OCI-LY3 (cell line): ENCODE measurements around the gene ZNF57.

Source experiments
- H2AFZ ChIP-seq: fragments of 200-600, 300-600 bp; shearing (Covaris generic); 2 replicates; pipeline ENCODE4 v1.6.0; 2014; ENCODE audit warnings: antibody characterized with exemption, low read depth, low read length
- H3K27ac ChIP-seq: fragments of 200-600, 300-600 bp; sonication (generic); 2 replicates; pipeline ENCODE4 v1.5.1; 2014; ENCODE audit warnings: mild to moderate bottlenecking, low read length, moderate library complexity, mixed read lengths
- H3K27me3 ChIP-seq: fragments of 200-600, 300-600 bp; sonication (generic); 2 replicates; pipeline ENCODE4 v1.6.1; 2014; ENCODE audit warnings: low read depth, low read length, mixed read lengths
- H3K36me3 ChIP-seq: fragments of 200-600, 300-600 bp; sonication (generic); replicated peaks from 2 replicates; pipeline ENCODE3; 2014; ENCODE audit warnings: low read depth, low read length, mixed read lengths
- H3K4me1 ChIP-seq: fragments of 300-600, 200-600 bp; sonication (generic); 2 replicates; pipeline ENCODE4 v1.6.1; 2014; ENCODE audit warnings: low read length, mixed read lengths
- H3K4me2 ChIP-seq: fragments of 200-600, 300-600 bp; sonication (generic); 2 replicates; pipeline ENCODE4 v1.6.1; 2014; ENCODE audit warnings: low read length, mixed read lengths
- H3K4me3 ChIP-seq: fragments of 300-600, 200-600 bp; sonication (generic); 2 replicates; pipeline ENCODE4 v1.5.1; 2014; ENCODE audit warnings: antibody characterized with exemption, mild to moderate bottlenecking, low read length, moderate library complexity
- H3K79me2 ChIP-seq: fragments of 300-600, 200-600 bp; shearing (Covaris generic); 2 replicates; pipeline ENCODE4 v1.6.1; 2014; ENCODE audit warnings: mild to moderate bottlenecking, low read length, mixed read lengths
- H3K9ac ChIP-seq: fragments of 300-600, 200-600 bp; shearing (Covaris generic); 2 replicates; pipeline ENCODE4 v1.6.0; 2014; ENCODE audit warnings: mild to moderate bottlenecking, low read length, moderate library complexity
- H3K9me3 ChIP-seq: fragments of 200-600, 300-600 bp; shearing (Covaris generic); 2 replicates; pipeline ENCODE4 v1.6.1; 2014; ENCODE audit warnings: low read length, mixed read lengths; ENCODE audit not compliant: insufficient read depth
- H4K20me1 ChIP-seq: fragments of 200-600, 300-600 bp; sonication (generic); 2 replicates; pipeline ENCODE4 v1.6.1; 2016; ENCODE audit warnings: low read length, mixed read lengths; ENCODE audit not compliant: insufficient read depth
- CTCF ChIP-seq: fragments of 200-600, 300-600 bp; sonication (generic); IDR thresholded peaks from 2 replicates; pipeline ENCODE4 v1.5.1; 2014; ENCODE audit warnings: antibody characterized with exemption, low read length, low read depth
- EZH2phosphoT487 ChIP-seq: fragments of 200-600 bp; shearing (Covaris generic); IDR thresholded peaks from 2 replicates; pipeline ENCODE4 v1.6.1; 2018; ENCODE audit warnings: antibody characterized with exemption, mixed run types, low read depth

ZNF57 gene

GRCh38 chr19:2905918-2906519 is 5.3 kb downstream of the ZNF57 start:
- no peak overlapping the region for H2AFZ ChIP-seq
- peaks cover 66% of the 10 kb centered on the region for H3K79me2 ChIP-seq
- no peak overlapping the region for H3K27ac ChIP-seq
- TF ChIP-seq CTCF (no peak), EZH2phosphoT487 (no peak)
- H3K4me1 ChIP-seq = peaks cover 6% of the 10 kb centered on the region
- no peak overlapping the region for H3K4me3 ChIP-seq
- H3K4me2 ChIP-seq = no peak overlapping the region
- no peaks in the 10 kb centered on the region for H3K27me3 ChIP-seq
- H3K9ac ChIP-seq = no peak overlapping the region
- 0 out of 2 replicates have a peak, but pooled peaks cover 4% of the 10 kb centered on the region for H4K20me1 ChIP-seq
- H3K9me3 ChIP-seq = no peaks in the 10 kb centered on the region
- no peaks in the 10 kb centered on the region for H3K36me3 ChIP-seq

GRCh38 chr19:2906631-2907195 is 6.0 kb downstream of the ZNF57 start:
- Histone ChIP-seq H3K27me3 (no peaks in the 10 kb centered on the region), H4K20me1 (0 out of 2 replicates have a peak, but pooled peaks cover 4% of the 10 kb centered on the region), H3K4me1 (peaks cover 3% of the 10 kb centered on the region; the same call in 1 of the 2 replicates), H3K4me3 (no peak overlapping the region), H3K36me3 (no peaks in the 10 kb centered on the region), H3K9ac (no peak overlapping the region), H3K79me2 (peaks cover 62% of the 10 kb centered on the region), H3K27ac (no peak overlapping the region), H3K9me3 (no peaks in the 10 kb centered on the region), H3K4me2 (no peak overlapping the region), H2AFZ (no peak overlapping the region)
- no peak for TF ChIP-seq EZH2phosphoT487
- no peak for TF ChIP-seq CTCF

- TF ChIP-seq EZH2phosphoT487 = no peak
- no peak for TF ChIP-seq CTCF
- Histone ChIP-seq H3K4me2 (no peak overlapping the region), H3K27ac (no peak overlapping the region), H3K79me2 (peaks cover 19% of the 10 kb centered on the region), H4K20me1 (no peaks in the 10 kb centered on the region), H3K36me3 (peaks cover 36% of the 10 kb centered on the region), H3K9me3 (no peaks in the 10 kb centered on the region), H3K27me3 (no peaks in the 10 kb centered on the region), H3K4me3 (no peak overlapping the region), H3K4me1 (no peaks in the 10 kb centered on the region), H3K9ac (no peak overlapping the region), H2AFZ (no peak overlapping the region)
Observed at GRCh38 chr19:2912306-2912705, 11.6 kb downstream of the ZNF57 start.

- Histone ChIP-seq H3K9ac (no peak overlapping the region), H3K36me3 (peaks cover 54% of the 10 kb centered on the region), H3K4me3 (no peak overlapping the region), H3K4me1 (no peaks in the 10 kb centered on the region), H3K27ac (no peak overlapping the region), H3K79me2 (no peaks in the 10 kb centered on the region), H2AFZ (no peak overlapping the region), H3K4me2 (no peak overlapping the region), H3K27me3 (no peaks in the 10 kb centered on the region), H3K9me3 (no peaks in the 10 kb centered on the region), H4K20me1 (no peaks in the 10 kb centered on the region)
- TF ChIP-seq EZH2phosphoT487 (no peak), CTCF (no peak)
Observed at GRCh38 chr19:2917275-2918184, 16.8 kb downstream of the ZNF57 start.
